NB4 (cell line): ENCODE results near the gene YWHAE.

Experiments
- DNase-seq: peaks from one replicate; pipeline ENCODE4 v3.0.0; 2010; ENCODE audit warnings: low read depth
- H3K4me3 ChIP-seq: one replicate; pipeline ENCODE4 v1.5.1; 2011; ENCODE audit warnings: mild to moderate bottlenecking, low read depth, low read length, moderate library complexity
- CTCF ChIP-seq: IDR thresholded peaks from one replicate; pipeline ENCODE4 v1.5.1; 2012; ENCODE audit warnings: low read depth, low read length
- MAX ChIP-seq: IDR thresholded peaks from 2 replicates; pipeline ENCODE4 v1.6.1; 2011; ENCODE audit warnings: low read depth, low read length
- MYC ChIP-seq: IDR thresholded peaks from 2 replicates; pipeline ENCODE4 v1.6.1; 2011; ENCODE audit warnings: low read depth, low read length
- POLR2A ChIP-seq: IDR thresholded peaks from 2 replicates; pipeline ENCODE4 v1.6.1; 2011; ENCODE audit warnings: mild to moderate bottlenecking; ENCODE audit not compliant: insufficient read length; ENCODE audit errors: extremely low read depth

Gene YWHAE

GRCh38 chr17:1298606-1299005 lies 101.4 kb downstream of the YWHAE start:
- TF ChIP-seq MAX = no peak
- no peak for TF ChIP-seq MYC
- no peak for TF ChIP-seq POLR2A
- TF ChIP-seq CTCF = no peak
- no peak for DNase-seq
- H3K4me3 ChIP-seq = no peak overlapping the region
